HepG2 (cell line): ENCODE data around the gene RABGAP1. TPM values are rescaled to one million over a fixed set of nuclear protein-coding genes. Genes with fewer than 3 reads are reported as not detected.
A peak's percentile ranks its signal among the peaks of the same experiment; 100 is the strongest.

ENCODE experiments used
- CBX5 ChIP-seq: sonication (generic); formaldehyde crosslinking; IDR thresholded peaks from 2 replicates; pipeline ENCODE4 v1.4.0; 2020; ENCODE audit warnings: missing genetic modification reagents, borderline replicate concordance
- CHD4 ChIP-seq: fragments of 200-600 bp; sonication (generic); IDR thresholded peaks from 2 replicates; pipeline ENCODE4 v1.7.0; 2017; ENCODE audit warnings: mild to moderate bottlenecking, low read length, borderline replicate concordance
- GATAD1 ChIP-seq: IDR thresholded peaks from 2 replicates; pipeline ENCODE4 v1.6.1; 2016; ENCODE audit warnings: missing genetic modification reagents, missing compliant biosample characterization
- HCFC1 ChIP-seq: fragments of 150-350 bp; IDR thresholded peaks from 2 replicates; pipeline ENCODE4 v1.6.1; 2014; ENCODE audit warnings: low read depth, low read length
- JARID2 ChIP-seq: sonication (generic); formaldehyde crosslinking; IDR thresholded peaks from 2 replicates; pipeline ENCODE4 v1.8.1; 2023; ENCODE audit warnings: missing genetic modification reagents, inconsistent platforms; ENCODE audit not compliant: insufficient replicate concordance
- KAT2B ChIP-seq: fragments of 150-350 bp; IDR thresholded peaks from 2 replicates; pipeline ENCODE4 v1.6.1; 2014; ENCODE audit warnings: low read depth, low read length, borderline replicate concordance
- MBD4 ChIP-seq: IDR thresholded peaks from 2 replicates; pipeline ENCODE4 v1.6.1; 2012; ENCODE audit warnings: low read length, inconsistent platforms, borderline replicate concordance
- NONO ChIP-seq, 2 experiments: fragments of 450-650 bp in 1 of 2; sonication (generic) in 1 of 2; formaldehyde crosslinking in 1 of 2; IDR thresholded peaks in 1 of 2; conservative IDR thresholded peaks in 1 of 2; 2 replicates each; pipeline versions ENCODE4 v1.6.1 to v1.8.0; 2017 to 2022; ENCODE audit warnings: mild to moderate bottlenecking in 1 of 2, missing genetic modification reagents in 1 of 2, moderate library complexity in 1 of 2
- NRL ChIP-seq: sonication (generic); formaldehyde crosslinking; IDR thresholded peaks from 2 replicates; pipeline ENCODE4 v1.5.0; 2020; ENCODE audit warnings: missing genetic modification reagents, mild to moderate bottlenecking, moderate library complexity, borderline replicate concordance
- SAFB2 ChIP-seq: sonication (generic); formaldehyde crosslinking; IDR thresholded peaks from 2 replicates; pipeline ENCODE4 v1.5.1; 2020; ENCODE audit warnings: missing genetic modification reagents, low read depth, mild to moderate bottlenecking, borderline replicate concordance
- SOX5 ChIP-seq: IDR thresholded peaks from 2 replicates; pipeline ENCODE4 v1.6.1; 2016; ENCODE audit warnings: borderline replicate concordance
- ZNF44 ChIP-seq: sonication (generic); formaldehyde crosslinking; IDR thresholded peaks from 2 replicates; pipeline ENCODE4 v1.5.1; 2020; ENCODE audit warnings: mild to moderate bottlenecking, missing genetic modification reagents
- ZNF530 ChIP-seq: sonication (generic); formaldehyde crosslinking; IDR thresholded peaks from 2 replicates; pipeline ENCODE4 v1.5.0; 2020; ENCODE audit warnings: low read depth, mild to moderate bottlenecking, missing genetic modification reagents
- ZNF75D ChIP-seq: sonication (generic); formaldehyde crosslinking; IDR thresholded peaks from 2 replicates; pipeline ENCODE4 v1.8.1; 2023; ENCODE audit warnings: missing genetic modification reagents, mild to moderate bottlenecking, borderline replicate concordance
- ZNF768 ChIP-seq: sonication (generic); formaldehyde crosslinking; IDR thresholded peaks from 2 replicates; pipeline ENCODE4 v1.4.0; 2020; ENCODE audit warnings: missing genetic modification reagents
- ZNF839 ChIP-seq: sonication (generic); formaldehyde crosslinking; IDR thresholded peaks from 2 replicates; pipeline ENCODE4 v1.4.0; 2020; ENCODE audit warnings: missing genetic modification reagents, mild to moderate bottlenecking, borderline replicate concordance
- ZSCAN21 ChIP-seq: sonication (generic); formaldehyde crosslinking; IDR thresholded peaks from 2 replicates; pipeline ENCODE4 v1.8.0; 2022; ENCODE audit warnings: mild to moderate bottlenecking, missing genetic modification reagents, moderate library complexity, borderline replicate concordance
- polyA plus RNA-seq, 8 experiments: library from polyadenylated mRNA; depleted of rRNA in 3 of 8; stranded (reverse) in 7 of 8; unstranded in 1 of 8; fragments of >200 nt; fragmentation: Illumina TruSeq in 4 of 8; extraction: Trizol in 4 of 8; gene quantifications; 2 replicates each; pipeline versions ENCODE4 v1.2.1 to v1.2.3, GENCODE V29; 2011 to 2016; ENCODE audit warnings: low read depth in 4 of 8, missing spikeins in 1 of 8, mixed read lengths in 1 of 8; ENCODE audit not compliant: insufficient read depth in 1 of 8
- total RNA-seq, 5 experiments: library from RNA; depleted of rRNA; stranded (reverse); fragments of >200 nt; fragmentation: Illumina TruSeq; extraction: Trizol; gene quantifications; 2 replicates each; pipeline ENCODE4 v1.2.3, GENCODE V29; 2016; ENCODE audit warnings: low read depth in 1 of 5
- TF ChIP-seq, protein P1 (sequence below): IDR thresholded peaks from 2 replicates; pipeline ENCODE4 v1.6.1; 2016; ENCODE audit warnings: low read depth, borderline replicate concordance
- TF ChIP-seq, protein P2 (sequence below): sonication (generic); formaldehyde crosslinking; IDR thresholded peaks from 2 replicates; pipeline ENCODE4 v1.4.0; 2020; ENCODE audit warnings: missing genetic modification reagents
- TF ChIP-seq, protein P3 (sequence below): sonication (generic); formaldehyde crosslinking; IDR thresholded peaks from 2 replicates; pipeline ENCODE4 v1.8.0; 2023; ENCODE audit warnings: mild to moderate bottlenecking, missing genetic modification reagents
- TF ChIP-seq, protein P4 (sequence below): sonication (generic); formaldehyde crosslinking; IDR thresholded peaks from 2 replicates; pipeline ENCODE4 v1.5.0; 2020; ENCODE audit warnings: mild to moderate bottlenecking, low read depth, missing genetic modification reagents, borderline replicate concordance
- TF ChIP-seq, protein P5 (sequence below): sonication (generic); formaldehyde crosslinking; conservative IDR thresholded peaks from 2 replicates; pipeline ENCODE4 v1.8.0; 2022; ENCODE audit warnings: missing genetic modification reagents

RABGAP1 gene
- total and polyA plus RNA-seq, 2 of the 13 experiments (the other 11 are each of a cell fraction or from before 2014, with no cell fraction given) = 19.1 to 19.3 TPM

DNA sequence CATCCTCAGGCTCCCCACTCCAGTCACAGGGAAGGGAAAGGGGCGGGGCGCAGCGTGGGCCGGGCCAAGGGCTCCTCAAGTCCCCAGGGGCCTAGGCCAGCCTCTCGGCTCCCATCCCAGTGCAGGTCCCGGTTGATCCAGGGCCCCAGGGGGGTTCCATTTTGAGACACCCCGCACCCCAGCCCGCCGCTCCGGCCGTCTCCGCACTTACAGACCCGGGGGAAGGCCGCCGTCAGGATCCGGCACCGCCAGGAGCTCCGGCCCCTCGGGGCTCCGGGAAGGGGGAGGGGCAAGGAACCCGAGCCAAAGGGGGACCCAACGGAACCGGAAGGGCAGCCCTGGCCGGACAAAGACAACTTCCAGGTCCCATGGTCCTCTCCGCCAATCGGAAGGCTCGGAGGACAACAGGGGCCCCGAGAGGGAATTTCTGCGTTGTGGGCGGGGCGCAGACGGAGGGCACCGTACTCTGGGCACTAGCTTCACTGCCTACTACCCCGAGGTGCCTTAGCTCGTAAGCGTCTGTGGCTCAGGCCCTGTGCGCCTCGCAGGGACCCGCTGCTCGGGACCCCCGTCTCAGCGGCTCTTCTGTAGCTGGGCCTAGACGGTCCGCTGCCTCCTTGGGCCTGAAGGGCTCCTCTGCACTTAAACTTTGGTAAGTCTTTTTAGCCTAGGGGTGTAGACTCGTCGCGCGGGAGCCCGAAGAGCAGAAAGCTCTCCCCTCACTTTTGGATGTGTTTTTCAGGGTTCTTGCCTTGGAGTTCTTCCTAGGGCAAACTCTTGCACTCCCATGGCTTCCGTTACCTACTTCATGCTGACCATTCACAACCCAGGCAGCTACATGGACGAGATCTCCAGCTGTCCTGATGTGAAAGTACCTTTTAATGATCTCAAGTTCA, 9.3 kb upstream of the RABGAP1 start, which contains the start of gene ZBTB26 (continued):
- TF ChIP-seq, protein P1, sequence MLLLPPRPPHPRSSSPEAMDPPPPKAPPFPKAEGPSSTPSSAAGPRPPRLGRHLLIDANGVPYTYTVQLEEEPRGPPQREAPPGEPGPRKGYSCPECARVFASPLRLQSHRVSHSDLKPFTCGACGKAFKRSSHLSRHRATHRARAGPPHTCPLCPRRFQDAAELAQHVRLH (CRISPR knock-in tag) = peak; percentile 81; the same call in 1 of the 2 replicates
- TF ChIP-seq ZNF75D (no peak), NONO (IDR thresholded peaks at IDR 0.05) (no peak), NONO (CRISPR knock-in tag; conservative IDR thresholded peaks at IDR 0.05) (peak; percentile 41; the same call in 1 of the 2 replicates), CBX5 (CRISPR knock-in tag) (peak; percentile 11; the same call in 1 of the 2 replicates), ZNF44 (no peak), ZNF768 (peak; percentile 43; the same call in 1 of the 2 replicates), ZNF530 (no peak), KAT2B (no peak), GATAD1 (CRISPR knock-in tag) (peak; percentile 93), NRL (CRISPR knock-in tag) (peak; percentile 67; the same call in 1 of the 2 replicates), ZNF839 (CRISPR knock-in tag) (peak; percentile 82), ZSCAN21 (CRISPR knock-in tag) (0 out of 2 replicates have a peak, but pooled peaks have one; percentile 21), JARID2 (CRISPR knock-in tag) (no peak), HCFC1 (peak; percentile 42; the same call in 1 of the 2 replicates), CHD4 (no peak), SAFB2 (CRISPR knock-in tag) (peak; percentile 72; the same call in 1 of the 2 replicates), MBD4 (no peak), SOX5 (CRISPR knock-in tag) (peak; percentile 45)
- TF ChIP-seq, protein P2, sequence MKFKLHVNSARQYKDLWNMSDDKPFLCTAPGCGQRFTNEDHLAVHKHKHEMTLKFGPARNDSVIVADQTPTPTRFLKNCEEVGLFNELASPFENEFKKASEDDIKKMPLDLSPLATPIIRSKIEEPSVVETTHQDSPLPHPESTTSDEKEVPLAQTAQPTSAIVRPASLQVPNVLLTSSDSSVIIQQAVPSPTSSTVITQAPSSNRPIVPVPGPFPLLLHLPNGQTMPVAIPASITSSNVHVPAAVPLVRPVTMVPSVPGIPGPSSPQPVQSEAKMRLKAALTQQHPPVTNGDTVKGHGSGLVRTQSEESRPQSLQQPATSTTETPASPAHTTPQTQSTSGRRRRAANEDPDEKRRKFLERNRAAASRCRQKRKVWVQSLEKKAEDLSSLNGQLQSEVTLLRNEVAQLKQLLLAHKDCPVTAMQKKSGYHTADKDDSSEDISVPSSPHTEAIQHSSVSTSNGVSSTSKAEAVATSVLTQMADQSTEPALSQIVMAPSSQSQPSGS (CRISPR knock-in tag) = peak; percentile 40; the same call in 1 of the 2 replicates
- TF ChIP-seq, protein P3, sequence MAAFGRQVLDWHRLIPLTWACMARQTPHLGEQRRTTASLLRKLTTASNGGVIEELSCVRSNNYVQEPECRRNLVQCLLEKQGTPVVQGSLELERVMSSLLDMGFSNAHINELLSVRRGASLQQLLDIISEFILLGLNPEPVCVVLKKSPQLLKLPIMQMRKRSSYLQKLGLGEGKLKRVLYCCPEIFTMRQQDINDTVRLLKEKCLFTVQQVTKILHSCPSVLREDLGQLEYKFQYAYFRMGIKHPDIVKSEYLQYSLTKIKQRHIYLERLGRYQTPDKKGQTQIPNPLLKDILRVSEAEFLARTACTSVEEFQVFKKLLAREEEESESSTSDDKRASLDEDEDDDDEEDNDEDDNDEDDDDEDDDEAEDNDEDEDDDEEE = 0 out of 2 replicates have a peak, but pooled peaks have one; percentile 2
- TF ChIP-seq, protein P4, sequence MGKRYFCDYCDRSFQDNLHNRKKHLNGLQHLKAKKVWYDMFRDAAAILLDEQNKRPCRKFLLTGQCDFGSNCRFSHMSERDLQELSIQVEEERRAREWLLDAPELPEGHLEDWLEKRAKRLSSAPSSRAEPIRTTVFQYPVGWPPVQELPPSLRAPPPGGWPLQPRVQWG (CRISPR knock-in tag) = no peak
- TF ChIP-seq, protein P5, sequence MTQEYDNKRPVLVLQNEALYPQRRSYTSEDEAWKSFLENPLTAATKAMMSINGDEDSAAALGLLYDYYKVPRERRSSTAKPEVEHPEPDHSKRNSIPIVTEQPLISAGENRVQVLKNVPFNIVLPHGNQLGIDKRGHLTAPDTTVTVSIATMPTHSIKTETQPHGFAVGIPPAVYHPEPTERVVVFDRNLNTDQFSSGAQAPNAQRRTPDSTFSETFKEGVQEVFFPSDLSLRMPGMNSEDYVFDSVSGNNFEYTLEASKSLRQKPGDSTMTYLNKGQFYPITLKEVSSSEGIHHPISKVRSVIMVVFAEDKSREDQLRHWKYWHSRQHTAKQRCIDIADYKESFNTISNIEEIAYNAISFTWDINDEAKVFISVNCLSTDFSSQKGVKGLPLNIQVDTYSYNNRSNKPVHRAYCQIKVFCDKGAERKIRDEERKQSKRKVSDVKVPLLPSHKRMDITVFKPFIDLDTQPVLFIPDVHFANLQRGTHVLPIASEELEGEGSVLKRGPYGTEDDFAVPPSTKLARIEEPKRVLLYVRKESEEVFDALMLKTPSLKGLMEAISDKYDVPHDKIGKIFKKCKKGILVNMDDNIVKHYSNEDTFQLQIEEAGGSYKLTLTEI (CRISPR knock-in tag) = no peak
